NCI-H2196 (cell line): ENCODE data around the gene JAG1.

Experiments
- DNase-seq: peaks from one replicate; lab custom pipeline; 2025; ENCODE audit not compliant: unreplicated experiment; lab: John Stamatoyannopoulos, UW

Gene JAG1

DNA sequence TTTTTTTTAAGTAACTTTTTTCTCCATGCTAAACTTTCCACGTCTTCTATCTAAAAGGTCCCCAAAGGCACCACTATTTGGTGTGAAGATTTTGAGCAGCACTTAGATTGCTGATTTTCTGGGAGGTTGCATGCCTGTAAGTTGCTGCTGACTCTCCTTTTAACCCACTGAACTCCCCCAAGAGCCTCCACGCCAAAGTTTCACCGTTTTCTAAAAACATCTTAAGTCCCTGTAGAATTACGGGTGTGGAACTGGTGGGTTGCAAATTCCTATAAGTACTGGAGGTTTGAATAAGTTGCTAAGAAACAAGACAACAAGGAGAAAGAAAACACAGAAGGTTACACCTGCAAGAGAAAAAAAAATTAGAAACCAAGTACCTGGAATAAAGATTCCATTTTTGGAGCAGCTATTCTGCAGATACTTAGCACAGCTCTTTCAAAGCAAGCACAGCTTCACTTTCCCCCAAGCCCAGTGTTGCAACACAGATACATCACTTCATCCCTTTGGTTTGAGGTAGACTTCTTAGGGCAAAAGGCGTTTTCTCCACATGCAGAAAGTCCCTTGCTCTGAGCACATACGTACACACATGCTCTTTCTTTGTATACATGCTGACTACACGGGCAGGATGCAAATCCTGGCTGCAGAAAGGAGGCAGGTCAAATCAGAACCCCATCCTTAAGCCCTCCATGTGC, 5.0 kb downstream of the JAG1 start:
- DNase-seq: no peak

DNA sequence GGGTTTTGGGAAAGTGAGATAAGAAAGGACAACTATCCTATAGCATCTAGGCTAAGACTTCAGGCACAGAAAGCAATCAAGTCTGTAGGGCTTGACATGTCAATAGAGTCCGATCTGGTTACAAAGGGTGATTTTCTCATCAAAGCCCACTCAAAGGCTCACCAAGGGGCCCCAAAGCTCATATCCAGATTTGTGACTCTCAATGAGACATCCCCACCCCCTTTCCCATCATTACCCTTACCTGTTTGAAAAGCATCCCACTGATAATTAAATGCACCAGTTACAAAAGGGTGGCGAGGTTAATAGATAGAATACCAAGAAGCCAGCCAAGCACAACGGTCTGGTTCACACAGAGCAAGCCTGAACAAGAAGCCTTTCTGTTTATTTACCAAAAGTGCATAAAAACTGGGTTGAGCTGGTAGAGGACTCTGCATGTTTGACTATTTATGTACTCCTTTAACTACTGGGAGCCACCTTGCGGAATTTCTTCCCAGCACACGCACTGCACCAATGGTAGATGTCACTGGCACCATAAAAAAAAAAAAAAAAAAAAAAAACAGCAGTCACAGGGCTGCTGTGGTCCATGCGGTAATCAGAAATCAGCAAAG, 6.1 kb downstream of the JAG1 start:
- DNase-seq: no peak

DNA sequence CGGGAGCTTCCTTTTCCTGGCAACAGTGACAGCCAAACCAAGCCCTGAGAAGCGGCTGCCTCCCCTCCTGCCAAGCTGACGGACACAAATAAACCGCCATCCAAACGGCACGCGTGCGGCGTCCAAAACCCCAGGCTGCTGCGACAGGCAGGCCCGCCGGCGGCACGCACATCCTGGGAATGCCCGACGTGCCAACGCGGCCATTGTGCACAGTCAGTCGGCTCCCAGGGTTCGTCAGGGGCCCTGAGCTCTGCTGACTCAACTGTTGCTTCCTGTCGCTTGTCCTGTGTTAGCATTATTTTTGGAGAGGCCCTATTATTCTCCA, 6.8 kb downstream of the JAG1 start:
- DNase-seq: no peak

DNA sequence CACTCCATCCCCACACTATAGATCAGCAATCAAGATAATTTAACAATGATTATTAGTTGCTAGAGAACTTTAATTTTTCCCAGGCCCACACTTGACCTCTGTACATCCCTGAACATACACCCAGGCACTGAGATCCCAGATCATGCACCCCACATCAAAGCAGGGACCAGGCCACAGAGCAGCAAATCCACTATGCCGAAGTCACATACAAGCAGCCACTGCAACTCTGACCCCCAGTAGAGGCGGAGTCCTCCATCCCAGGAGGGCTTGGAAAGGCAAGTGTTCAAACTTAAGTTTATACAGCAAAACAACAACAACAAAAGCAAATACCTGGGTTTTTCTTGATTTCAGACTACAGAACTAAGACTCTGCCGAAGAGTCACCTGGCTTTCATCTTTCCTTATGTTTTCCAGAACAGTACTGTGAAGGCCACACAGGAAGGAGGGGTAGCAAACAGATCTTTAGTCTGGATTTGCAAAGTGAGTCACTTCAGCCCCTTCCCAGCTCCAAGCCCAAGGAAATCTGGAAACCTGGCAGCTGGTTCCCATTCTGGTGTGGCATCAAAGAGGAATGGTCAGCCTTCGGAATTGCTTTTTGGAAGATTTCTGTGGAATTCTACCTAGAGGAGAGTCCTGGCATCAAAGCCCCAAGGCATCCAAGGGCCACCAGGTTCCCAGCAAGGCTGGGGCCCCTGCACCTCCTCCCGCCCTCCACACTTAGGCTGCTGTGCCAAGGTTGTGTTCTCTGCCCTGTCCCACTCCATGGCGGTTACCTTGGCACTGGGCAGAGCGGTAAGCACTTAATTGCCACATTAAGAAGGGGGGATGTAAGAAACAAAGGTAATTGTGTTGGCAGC, 7.3 kb downstream of the JAG1 start:
- no peak for DNase-seq

- DNase-seq: no peak
Measured at GRCh38 chr20:10665791-10666190, 8.0 kb downstream of the JAG1 start.

DNA sequence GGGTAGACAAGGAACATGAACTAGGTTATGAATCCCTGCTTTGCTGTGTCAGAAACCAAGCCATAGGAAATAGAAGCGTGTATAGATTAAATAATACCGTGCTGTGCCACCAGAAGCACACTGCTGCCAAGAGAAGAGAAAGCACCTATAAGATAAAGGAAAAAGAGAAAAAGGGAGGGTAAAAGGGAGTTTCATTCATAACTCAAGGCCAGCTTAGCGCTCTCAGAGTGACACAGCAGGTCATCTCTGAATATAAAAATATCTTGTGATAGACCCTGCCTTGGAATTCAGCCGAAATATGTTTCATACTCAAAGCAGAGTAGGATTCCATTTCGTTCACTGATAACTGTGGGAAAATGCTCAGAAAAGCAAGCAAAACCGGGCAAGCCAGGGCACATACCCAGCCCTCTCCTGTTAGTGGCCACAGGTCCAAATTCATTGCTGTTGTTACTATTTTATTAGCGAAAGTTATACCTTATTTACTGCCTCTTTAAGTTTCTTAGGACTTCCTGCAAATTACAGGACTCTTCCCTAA, 8.7 kb downstream of the JAG1 start:
- no peak for DNase-seq

DNA sequence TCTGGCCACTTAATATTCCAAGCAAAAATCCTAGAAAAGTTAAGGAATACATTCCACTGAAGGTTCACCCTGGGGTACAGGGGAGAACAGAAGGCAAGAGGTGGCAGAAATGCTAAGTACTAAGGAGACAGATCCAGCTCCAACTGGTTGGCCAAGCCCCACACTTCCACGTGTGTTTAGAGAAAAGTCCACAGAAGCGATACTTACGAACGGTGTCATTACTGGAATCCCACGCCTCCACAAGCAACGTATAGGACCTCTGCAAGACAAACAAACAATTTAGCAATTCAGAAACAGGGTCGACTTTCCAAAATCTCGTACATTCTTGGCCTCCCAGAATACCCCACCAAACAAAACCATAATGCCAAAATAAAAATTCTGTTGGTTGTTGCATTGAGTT, 10.0 kb downstream of the JAG1 start:
- no peak for DNase-seq

- no peak for DNase-seq
Measured at GRCh38 chr20:10662661-10663458, 10.9 kb downstream of the JAG1 start.

DNA sequence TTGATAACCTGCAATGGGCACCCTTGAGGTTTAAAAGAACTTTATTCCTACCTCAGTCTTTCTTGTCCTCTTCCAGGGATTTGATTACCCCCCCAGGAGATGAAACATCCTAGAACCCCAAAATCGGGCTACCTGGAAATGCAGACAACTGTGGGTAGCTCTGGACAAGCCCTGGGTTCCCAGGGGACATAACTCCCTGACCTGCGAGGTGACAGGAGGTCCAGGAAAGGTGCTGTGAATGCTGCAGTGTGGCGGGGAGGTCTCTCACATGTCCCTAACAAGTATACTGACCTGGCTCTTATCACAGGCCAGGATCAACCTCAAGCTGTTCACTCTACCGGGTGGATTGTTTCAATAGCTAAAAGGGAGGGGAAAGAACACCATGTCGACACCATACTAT, 11.6 kb downstream of the JAG1 start:
- no peak for DNase-seq

DNA sequence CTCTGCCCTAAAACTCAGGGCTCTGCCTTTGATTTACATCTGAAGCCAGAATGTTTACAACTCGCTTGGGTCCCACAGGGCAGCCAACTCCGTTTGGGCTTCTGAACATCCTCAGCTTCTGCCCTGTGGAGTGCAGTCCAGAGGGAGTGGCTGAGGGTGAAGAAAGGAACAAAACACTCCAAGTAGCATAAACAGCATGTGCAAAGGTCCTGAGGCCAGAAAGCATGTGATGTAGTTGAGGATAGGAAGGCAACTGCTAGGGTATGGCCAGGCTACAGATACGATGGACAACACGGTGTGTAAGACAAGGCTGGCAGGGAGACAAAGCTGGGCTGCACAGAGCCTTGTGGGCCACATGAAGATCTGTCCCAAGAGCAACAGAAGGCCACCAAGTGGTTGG, 12.5 kb downstream of the JAG1 start:
- no peak for DNase-seq

DNA sequence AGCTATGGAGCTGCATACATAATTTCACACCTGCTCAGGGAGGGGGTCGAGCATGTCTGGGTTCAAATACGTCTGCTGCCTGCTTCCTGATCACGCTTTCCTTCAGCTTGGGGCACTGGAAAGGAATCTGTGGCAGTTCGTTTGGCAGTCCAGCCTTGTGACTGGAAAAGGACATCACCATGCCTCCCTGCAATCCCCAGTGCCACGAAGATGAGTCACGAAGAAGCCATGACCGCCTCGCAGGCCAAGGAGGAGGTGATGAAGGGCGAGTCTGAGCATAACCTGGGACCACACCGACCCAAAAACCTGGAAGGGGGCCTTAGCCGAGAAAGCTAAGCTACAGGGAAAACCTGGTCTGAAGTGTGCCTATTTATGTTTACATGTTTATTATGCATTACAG, 13.1 kb downstream of the JAG1 start:
- no peak for DNase-seq

DNA sequence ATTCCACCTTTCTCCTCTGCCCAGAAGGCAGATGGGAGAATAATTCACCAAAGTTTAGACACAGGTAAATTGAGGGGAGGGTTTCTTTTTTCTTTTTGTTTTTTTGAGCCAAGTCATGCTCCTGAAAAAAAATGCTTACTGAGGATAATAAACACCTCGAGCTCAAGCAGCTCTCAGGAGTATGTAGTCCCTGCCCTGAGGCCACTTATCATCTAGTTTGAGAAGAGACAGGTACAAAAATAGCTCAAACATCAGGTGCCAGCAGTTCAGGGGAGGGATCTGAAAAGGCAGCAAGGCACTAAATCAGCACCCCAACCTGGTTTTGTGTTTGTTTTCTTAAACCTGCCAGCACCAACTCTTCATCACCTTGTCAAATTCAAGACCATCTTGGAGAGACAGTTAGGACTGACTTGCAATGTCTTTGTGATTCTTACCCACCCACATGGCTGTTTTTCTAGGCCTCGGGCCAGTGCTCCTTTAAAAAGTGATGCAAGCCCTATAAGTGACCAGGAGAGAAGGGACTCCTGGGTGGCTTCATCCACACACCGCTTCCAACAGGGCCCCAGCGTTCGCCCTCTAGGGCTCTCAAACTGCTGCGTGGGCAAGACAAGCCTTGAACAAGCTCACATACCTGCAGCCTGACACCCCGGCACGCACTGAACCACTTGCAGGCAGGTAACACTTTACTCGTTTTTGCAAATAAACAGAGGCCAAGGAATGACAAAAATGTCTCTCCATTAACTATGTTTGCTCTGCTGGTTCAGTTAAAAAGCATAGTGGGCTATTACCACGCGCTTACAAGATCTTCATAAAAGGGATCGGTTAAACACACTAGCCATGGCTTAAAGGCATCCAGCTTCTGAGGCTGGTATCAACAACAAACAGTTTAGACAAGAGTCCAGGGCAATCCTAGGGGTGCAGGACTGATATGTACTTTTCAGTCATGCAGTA, 13.9 kb downstream of the JAG1 start:
- DNase-seq: no peak

GRCh38 chr20:10658876-10659632, 14.7 kb downstream of the JAG1 start:
- no peak for DNase-seq

DNA sequence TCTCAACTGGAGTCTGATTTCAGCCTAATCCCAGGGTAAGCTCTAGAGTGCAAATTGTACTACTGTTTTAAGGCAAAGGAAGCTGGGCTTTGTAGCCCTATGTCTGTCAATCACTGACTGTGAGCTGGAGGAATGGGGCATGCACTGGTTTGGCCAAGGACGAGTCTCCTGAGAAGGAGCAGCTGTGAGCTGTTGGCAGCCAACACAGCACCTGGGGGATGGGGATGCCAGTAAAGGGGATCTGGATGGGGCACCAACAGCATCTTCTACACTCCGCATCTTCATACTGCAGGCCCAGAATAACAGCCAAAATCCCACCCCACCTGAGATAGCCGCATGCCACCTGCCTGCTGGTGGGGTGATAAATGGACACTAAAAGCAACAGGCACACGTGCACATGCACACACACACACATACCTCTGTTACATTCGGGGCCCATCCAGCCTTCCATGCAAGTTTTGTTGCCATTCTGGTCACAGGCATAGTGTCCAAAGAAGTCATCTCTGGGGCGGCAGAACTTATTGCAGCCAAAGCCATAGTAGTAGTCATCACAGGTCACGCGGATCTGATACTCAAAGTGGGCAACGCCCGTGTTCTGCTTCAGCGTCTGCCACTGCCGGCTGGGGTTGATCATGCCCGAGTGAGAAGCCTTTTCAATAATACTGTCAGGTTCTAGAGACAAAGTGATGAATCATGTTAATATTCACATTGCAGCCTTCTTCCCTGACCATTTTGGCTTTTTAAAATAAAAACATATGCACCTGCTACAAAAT, 15.6 kb downstream of the JAG1 start:
- no peak for DNase-seq

- DNase-seq: no peak
Measured at GRCh38 chr20:10657453-10657852, 16.3 kb downstream of the JAG1 start.

- no peak for DNase-seq
Measured at GRCh38 chr20:10655720-10656669, 17.8 kb downstream of the JAG1 start.

GRCh38 chr20:10654630-10655029, 19.2 kb downstream of the JAG1 start:
- DNase-seq: no peak

DNA sequence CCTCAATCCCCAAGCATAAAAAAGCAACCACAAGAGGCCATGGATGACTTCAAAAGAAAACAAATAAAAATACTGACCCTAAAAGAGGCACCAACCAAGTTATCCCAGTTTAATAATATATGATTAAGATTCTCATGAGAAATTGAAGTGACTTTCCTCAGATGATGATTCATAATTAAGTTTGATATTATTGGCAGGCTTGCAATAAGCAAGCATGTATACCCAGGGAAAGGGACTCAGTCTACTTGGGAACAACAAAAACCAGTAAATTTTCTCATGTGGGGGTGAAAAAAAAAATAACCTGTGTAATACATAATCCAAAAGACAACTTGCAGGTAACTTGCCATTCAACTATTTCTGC, 19.6 kb downstream of the JAG1 start:
- DNase-seq: no peak
